Astrocyte (in vitro differentiated cells and primary cell): Measurements from ENCODE around the gene GFM1.

Experiments used
- CTCF ChIP-seq: IDR thresholded peaks from 2 replicates; pipeline ENCODE4 v1.5.1; 2011; ENCODE audit warnings: low read depth, mild to moderate bottlenecking, inconsistent platforms, low read length, moderate library complexity; ENCODE audit not compliant: insufficient read depth
- EZH2 ChIP-seq: IDR thresholded peaks from 2 replicates; pipeline ENCODE4 v1.6.1; 2012; ENCODE audit warnings: mild to moderate bottlenecking, low read length, inconsistent platforms; ENCODE audit not compliant: insufficient read depth

- TF ChIP-seq CTCF (no peak), EZH2 (no peak)
Measured at GRCh38 chr3:158666416-158666815, 22.1 kb downstream of the GFM1 start.
